Measurements from ENCODE around the gene HOMER1. TPM values are rescaled to one million over a fixed set of nuclear protein-coding genes. Genes with fewer than 3 reads are reported as not detected.

The HOMER1 gene
- polyA plus RNA-seq, 1 donor from 2014 or later: 30.6 TPM

DNA sequence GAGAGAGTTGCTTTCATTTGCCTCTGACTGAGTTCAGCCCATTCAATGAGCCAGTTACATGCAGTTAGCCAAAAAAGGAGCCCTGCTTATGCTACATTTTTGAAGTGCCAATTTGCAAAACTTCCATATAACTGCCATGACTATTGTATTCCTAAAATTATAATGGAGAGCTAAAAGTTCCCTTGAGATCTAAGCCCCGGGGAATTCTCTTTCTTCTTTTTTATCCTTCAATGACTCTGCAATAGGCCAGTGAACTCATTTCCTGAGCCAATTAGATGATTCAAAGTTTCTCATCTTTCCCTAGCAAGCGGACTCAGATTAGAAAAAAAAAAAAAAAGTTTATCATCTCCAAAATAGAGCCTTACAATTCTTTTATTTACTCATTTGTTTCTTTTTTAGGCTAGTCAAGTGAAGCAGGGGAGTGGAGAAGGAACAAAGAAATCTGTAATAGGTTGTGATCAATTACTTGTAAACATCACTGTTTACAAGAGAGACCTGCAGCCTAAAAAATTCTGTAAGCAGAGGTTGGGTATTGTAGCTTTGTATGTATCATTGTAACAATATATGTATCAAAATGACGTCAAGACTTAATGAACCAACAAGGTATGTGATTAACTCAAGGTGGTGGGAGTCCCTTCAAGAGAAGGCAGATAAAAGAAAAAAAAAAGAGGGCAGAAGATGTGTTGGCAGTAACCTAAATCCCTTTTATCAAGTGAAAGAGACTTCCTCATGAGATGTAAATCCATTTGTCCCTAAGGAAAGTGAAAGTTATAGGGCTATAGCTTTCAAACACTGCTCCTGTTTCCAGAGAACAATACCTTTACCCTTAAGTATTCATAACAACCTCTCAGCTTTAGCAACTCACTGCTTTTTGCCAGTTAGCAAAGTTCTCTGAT is 48.7 kb upstream of the HOMER1 start:
- no peaks in the 10 kb centered on the region for H3K9me3 ChIP-seq (ENCODE audit: low read length)
- no peak overlapping the region for H3K4me3 ChIP-seq (ENCODE audit: low read length)
- no peak overlapping the region for H3K9ac ChIP-seq (ENCODE audit: low read length)
- no peaks in the 10 kb centered on the region for H3K36me3 ChIP-seq (ENCODE audit: insufficient read depth, low read length)
- H3K27ac ChIP-seq (ENCODE audit: low read length): no peak overlapping the region
- TF ChIP-seq MXI1 (conservative IDR thresholded peaks at IDR 0.05; ENCODE audit: poor library complexity, severe bottlenecking) (no peak), RAD21 (conservative IDR thresholded peaks at IDR 0.05) (no peak), SMC3 (conservative IDR thresholded peaks at IDR 0.05; ENCODE audit: poor library complexity) (no peak), EZH2 (IDR thresholded peaks at IDR 0.05; ENCODE audit: borderline replicate concordance, insufficient read depth, low read length, poor library complexity, severe bottlenecking) (no peak), EP300 (conservative IDR thresholded peaks at IDR 0.05; ENCODE audit: poor library complexity, severe bottlenecking) (no peak), POLR2AphosphoS5 (IDR thresholded peaks at IDR 0.05) (no peak), TAF1 (IDR thresholded peaks at IDR 0.05; ENCODE audit: low read depth) (no peak)
- TF ChIP-seq, protein P1, sequence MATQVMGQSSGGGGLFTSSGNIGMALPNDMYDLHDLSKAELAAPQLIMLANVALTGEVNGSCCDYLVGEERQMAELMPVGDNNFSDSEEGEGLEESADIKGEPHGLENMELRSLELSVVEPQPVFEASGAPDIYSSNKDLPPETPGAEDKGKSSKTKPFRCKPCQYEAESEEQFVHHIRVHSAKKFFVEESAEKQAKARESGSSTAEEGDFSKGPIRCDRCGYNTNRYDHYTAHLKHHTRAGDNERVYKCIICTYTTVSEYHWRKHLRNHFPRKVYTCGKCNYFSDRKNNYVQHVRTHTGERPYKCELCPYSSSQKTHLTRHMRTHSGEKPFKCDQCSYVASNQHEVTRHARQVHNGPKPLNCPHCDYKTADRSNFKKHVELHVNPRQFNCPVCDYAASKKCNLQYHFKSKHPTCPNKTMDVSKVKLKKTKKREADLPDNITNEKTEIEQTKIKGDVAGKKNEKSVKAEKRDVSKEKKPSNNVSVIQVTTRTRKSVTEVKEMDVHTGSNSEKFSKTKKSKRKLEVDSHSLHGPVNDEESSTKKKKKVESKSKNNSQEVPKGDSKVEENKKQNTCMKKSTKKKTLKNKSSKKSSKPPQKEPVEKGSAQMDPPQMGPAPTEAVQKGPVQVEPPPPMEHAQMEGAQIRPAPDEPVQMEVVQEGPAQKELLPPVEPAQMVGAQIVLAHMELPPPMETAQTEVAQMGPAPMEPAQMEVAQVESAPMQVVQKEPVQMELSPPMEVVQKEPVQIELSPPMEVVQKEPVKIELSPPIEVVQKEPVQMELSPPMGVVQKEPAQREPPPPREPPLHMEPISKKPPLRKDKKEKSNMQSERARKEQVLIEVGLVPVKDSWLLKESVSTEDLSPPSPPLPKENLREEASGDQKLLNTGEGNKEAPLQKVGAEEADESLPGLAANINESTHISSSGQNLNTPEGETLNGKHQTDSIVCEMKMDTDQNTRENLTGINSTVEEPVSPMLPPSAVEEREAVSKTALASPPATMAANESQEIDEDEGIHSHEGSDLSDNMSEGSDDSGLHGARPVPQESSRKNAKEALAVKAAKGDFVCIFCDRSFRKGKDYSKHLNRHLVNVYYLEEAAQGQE (IDR thresholded peaks at IDR 0.05; ENCODE audit: borderline replicate concordance): no peak
- TF ChIP-seq, protein P2, sequence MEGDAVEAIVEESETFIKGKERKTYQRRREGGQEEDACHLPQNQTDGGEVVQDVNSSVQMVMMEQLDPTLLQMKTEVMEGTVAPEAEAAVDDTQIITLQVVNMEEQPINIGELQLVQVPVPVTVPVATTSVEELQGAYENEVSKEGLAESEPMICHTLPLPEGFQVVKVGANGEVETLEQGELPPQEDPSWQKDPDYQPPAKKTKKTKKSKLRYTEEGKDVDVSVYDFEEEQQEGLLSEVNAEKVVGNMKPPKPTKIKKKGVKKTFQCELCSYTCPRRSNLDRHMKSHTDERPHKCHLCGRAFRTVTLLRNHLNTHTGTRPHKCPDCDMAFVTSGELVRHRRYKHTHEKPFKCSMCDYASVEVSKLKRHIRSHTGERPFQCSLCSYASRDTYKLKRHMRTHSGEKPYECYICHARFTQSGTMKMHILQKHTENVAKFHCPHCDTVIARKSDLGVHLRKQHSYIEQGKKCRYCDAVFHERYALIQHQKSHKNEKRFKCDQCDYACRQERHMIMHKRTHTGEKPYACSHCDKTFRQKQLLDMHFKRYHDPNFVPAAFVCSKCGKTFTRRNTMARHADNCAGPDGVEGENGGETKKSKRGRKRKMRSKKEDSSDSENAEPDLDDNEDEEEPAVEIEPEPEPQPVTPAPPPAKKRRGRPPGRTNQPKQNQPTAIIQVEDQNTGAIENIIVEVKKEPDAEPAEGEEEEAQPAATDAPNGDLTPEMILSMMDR (IDR thresholded peaks at IDR 0.05; ENCODE audit: poor library complexity, severe bottlenecking): no peak
- H3K27me3 ChIP-seq (ENCODE audit: insufficient read depth, low read depth, low read length): no peaks in the 10 kb centered on the region
- H3K9me2 ChIP-seq (ENCODE audit: insufficient read depth, low read length): no peaks in the 10 kb centered on the region
- H2AFZ ChIP-seq (ENCODE audit: low read depth, low read length): no peak overlapping the region
- no peaks in the 10 kb centered on the region for H4K20me1 ChIP-seq (ENCODE audit: insufficient read depth)
- H3F3A ChIP-seq (ENCODE audit: insufficient read depth, low read length, poor library complexity, severe bottlenecking): no peaks in the 10 kb centered on the region
- H3K79me2 ChIP-seq (replicated peaks; ENCODE audit: insufficient read depth, low read length): no peaks in the 10 kb centered on the region
- H3K4me2 ChIP-seq (ENCODE audit: low read length): no peak overlapping the region

DNA sequence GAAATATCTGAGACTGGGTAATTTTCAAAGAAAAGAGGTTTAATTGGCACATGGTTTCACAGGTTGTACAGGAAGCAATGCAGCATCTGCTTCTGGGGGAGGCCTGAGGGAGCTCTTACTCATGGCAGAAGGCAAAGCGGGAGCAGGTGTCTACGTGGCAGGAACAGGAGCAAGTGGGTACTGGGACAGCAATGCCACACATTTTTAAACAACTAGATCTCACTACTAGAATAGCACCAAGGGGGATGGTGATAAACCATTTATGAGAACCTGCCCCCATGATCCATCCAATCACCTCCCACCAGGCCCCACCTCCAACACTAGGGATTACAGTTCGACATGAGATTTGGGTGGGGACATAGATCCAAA is 47.6 kb upstream of the HOMER1 start:
- Histone ChIP-seq H3K79me2 (replicated peaks; ENCODE audit: insufficient read depth, low read length) (no peaks in the 10 kb centered on the region), H3K4me2 (ENCODE audit: low read length) (no peak overlapping the region), H3K9me2 (ENCODE audit: insufficient read depth, low read length) (no peaks in the 10 kb centered on the region), H3K9ac (ENCODE audit: low read length) (no peak overlapping the region), H2AFZ (ENCODE audit: low read depth, low read length) (no peak overlapping the region), H3K4me3 (ENCODE audit: low read length) (no peak overlapping the region), H3K27me3 (ENCODE audit: insufficient read depth, low read depth, low read length) (no peaks in the 10 kb centered on the region), H3F3A (ENCODE audit: insufficient read depth, low read length, poor library complexity, severe bottlenecking) (no peaks in the 10 kb centered on the region), H3K9me3 (ENCODE audit: low read length) (no peaks in the 10 kb centered on the region), H3K27ac (ENCODE audit: low read length) (no peak overlapping the region), H3K36me3 (ENCODE audit: insufficient read depth, low read length) (no peaks in the 10 kb centered on the region), H4K20me1 (ENCODE audit: insufficient read depth) (no peaks in the 10 kb centered on the region)
- no peak for TF ChIP-seq EP300 (conservative IDR thresholded peaks at IDR 0.05; ENCODE audit: poor library complexity, severe bottlenecking)
- TF ChIP-seq MXI1 (conservative IDR thresholded peaks at IDR 0.05; ENCODE audit: poor library complexity, severe bottlenecking): no peak
- TF ChIP-seq POLR2AphosphoS5 (IDR thresholded peaks at IDR 0.05): no peak
- TF ChIP-seq, protein P2 (IDR thresholded peaks at IDR 0.05; ENCODE audit: poor library complexity, severe bottlenecking): no peak
- TF ChIP-seq RAD21 (conservative IDR thresholded peaks at IDR 0.05): no peak
- TF ChIP-seq SMC3 (conservative IDR thresholded peaks at IDR 0.05; ENCODE audit: poor library complexity): no peak

Measured in neural cell (in vitro differentiated cells).